Measurements from ENCODE around the gene DGKI. TPM values are rescaled to one million over a fixed set of nuclear protein-coding genes. Genes with fewer than 3 reads are reported as not detected.

Gene DGKI
- total RNA-seq, 1 donor from 2014 or later = 10.1 TPM

GRCh38 chr7:137371616-137372015 lies 475.2 kb downstream of the DGKI start:
- no peak for DNase-seq (ENCODE audit: low spot score)

GRCh38 chr7:137366995-137367394 lies 479.8 kb downstream of the DGKI start:
- DNase-seq (ENCODE audit: low spot score) = no peak

GRCh38 chr7:137363683-137364082 lies 483.1 kb downstream of the DGKI start:
- DNase-seq (ENCODE audit: low spot score) = no peak

- no peak for DNase-seq (ENCODE audit: low spot score)
Measured at GRCh38 chr7:137360087-137360679, 486.6 kb downstream of the DGKI start.

GRCh38 chr7:137354961-137355360 lies 491.8 kb downstream of the DGKI start:
- no peak for DNase-seq (ENCODE audit: low spot score)

- DNase-seq (ENCODE audit: low spot score) = no peak
Measured at GRCh38 chr7:137354396-137354795, 492.4 kb downstream of the DGKI start.

GRCh38 chr7:137351941-137352340 lies 494.8 kb downstream of the DGKI start:
- no peak for DNase-seq (ENCODE audit: low spot score)

GRCh38 chr7:137345799-137346449 lies 500.9 kb downstream of the DGKI start:
- DNase-seq (ENCODE audit: low spot score) = no peak

- DNase-seq (ENCODE audit: low spot score) = no peak
Measured at GRCh38 chr7:137343281-137343841, 503.4 kb downstream of the DGKI start, which contains the start of gene PTN. Gene PTN (minus strand): TSS chr7:137343733. CDS start chr7:137254973, 88,760 bp downstream.

- DNase-seq (ENCODE audit: low spot score) = no peak
Measured at GRCh38 chr7:137342828-137343261, 503.9 kb downstream of the DGKI start.

GRCh38 chr7:137342265-137342664 lies 504.5 kb downstream of the DGKI start:
- no peak for DNase-seq (ENCODE audit: low spot score)

GRCh38 chr7:137337902-137338301 lies 508.9 kb downstream of the DGKI start:
- no peak for DNase-seq (ENCODE audit: low spot score)

- no peak for DNase-seq (ENCODE audit: low spot score)
Measured at GRCh38 chr7:137335814-137336213, 511.0 kb downstream of the DGKI start.

GRCh38 chr7:137331378-137331777 lies 515.4 kb downstream of the DGKI start:
- no peak for DNase-seq (ENCODE audit: low spot score)

Other genes with a start within 250 kb of the DGKI start
- gene CREB3L2, start 155.1 kb upstream of the DGKI start, total RNA-seq = 175 TPM
- not detected for gene AKR1D1, start 229.5 kb upstream of the DGKI start, total RNA-seq

Data from mesenteric fat pad (tissue), 1 donor.